C4-2B (cell line): Measurements from ENCODE around the gene TUBGCP6.

Experiments used
- H3K27ac ChIP-seq: fragments of 450-650 bp; 2 replicates; pipeline ENCODE4 v1.5.1; 2017
- ZFX ChIP-seq: fragments of 450-650 bp; IDR thresholded peaks from 2 replicates; pipeline ENCODE4 v1.6.1; 2017
- TF ChIP-seq, protein P1 (sequence below): fragments of 450-650 bp; conservative IDR thresholded peaks from 2 replicates; pipeline ENCODE4 v1.5.1; 2017; ENCODE audit warnings: mild to moderate bottlenecking

TUBGCP6 gene

DNA sequence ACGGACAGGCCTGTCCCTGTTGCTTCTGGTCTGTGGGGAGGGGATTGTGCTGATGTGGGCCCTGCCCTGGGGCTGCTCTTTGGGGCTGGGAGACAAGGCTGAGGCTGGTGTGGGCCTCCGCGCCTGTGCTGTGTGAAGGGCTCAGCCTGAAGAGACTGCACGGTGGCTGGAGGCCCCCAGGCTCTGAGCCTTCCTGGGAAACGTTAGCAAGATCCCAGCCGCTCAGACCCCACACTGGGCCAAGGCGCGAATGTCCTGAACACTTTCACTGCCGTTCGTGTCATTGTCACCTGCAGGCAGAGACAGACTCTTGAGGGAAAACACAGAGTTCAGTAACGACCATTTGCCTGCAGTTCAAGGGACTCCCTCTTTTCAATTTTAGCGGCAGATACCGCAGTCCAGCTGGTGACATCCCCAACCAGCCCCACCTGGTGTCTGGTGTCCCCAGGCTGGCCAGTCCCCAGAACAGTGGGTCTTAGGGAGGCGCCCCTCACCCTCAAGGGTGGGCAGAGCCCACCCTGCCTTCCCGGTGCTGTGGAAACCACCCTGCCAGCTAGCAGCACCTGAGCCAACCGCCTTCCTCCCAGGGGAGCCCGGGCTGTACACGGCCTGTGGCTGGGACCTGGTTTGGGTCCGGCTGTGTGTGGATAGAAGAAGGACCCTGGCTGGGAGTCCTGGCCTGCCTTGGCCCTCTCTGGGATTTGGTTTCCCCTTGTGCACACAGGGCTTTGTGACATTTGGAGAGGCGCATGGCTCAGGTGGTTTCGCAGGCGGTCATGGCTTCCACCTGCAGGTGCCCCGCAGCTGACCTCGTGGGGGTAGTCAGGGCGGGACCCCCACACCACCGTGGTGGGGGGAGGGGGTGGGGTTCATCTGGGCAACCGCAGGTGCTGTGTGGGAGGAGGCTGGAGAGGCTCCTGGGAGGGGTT is 68.6 kb downstream of the TUBGCP6 start:
- H3K27ac ChIP-seq, result no peak overlapping the region
- no peak for TF ChIP-seq ZFX
- TF ChIP-seq, protein P1, sequence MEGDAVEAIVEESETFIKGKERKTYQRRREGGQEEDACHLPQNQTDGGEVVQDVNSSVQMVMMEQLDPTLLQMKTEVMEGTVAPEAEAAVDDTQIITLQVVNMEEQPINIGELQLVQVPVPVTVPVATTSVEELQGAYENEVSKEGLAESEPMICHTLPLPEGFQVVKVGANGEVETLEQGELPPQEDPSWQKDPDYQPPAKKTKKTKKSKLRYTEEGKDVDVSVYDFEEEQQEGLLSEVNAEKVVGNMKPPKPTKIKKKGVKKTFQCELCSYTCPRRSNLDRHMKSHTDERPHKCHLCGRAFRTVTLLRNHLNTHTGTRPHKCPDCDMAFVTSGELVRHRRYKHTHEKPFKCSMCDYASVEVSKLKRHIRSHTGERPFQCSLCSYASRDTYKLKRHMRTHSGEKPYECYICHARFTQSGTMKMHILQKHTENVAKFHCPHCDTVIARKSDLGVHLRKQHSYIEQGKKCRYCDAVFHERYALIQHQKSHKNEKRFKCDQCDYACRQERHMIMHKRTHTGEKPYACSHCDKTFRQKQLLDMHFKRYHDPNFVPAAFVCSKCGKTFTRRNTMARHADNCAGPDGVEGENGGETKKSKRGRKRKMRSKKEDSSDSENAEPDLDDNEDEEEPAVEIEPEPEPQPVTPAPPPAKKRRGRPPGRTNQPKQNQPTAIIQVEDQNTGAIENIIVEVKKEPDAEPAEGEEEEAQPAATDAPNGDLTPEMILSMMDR, result no peak

DNA sequence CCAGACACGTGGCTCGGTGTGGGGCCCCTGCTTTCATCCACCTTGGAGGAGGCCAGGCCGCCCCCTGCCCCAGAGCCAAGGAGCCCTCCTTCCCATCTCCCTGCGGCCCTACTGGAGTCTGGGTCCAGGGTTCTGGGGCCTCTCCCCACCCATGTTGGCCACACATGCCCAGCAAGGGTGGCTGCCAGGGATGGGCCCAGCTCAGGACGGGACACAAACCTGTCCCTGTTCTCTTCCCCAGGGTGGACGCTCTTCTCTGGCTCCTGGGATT is 69.7 kb downstream of the TUBGCP6 start:
- no peak for TF ChIP-seq ZFX
- TF ChIP-seq, protein P1, result no peak

DNA sequence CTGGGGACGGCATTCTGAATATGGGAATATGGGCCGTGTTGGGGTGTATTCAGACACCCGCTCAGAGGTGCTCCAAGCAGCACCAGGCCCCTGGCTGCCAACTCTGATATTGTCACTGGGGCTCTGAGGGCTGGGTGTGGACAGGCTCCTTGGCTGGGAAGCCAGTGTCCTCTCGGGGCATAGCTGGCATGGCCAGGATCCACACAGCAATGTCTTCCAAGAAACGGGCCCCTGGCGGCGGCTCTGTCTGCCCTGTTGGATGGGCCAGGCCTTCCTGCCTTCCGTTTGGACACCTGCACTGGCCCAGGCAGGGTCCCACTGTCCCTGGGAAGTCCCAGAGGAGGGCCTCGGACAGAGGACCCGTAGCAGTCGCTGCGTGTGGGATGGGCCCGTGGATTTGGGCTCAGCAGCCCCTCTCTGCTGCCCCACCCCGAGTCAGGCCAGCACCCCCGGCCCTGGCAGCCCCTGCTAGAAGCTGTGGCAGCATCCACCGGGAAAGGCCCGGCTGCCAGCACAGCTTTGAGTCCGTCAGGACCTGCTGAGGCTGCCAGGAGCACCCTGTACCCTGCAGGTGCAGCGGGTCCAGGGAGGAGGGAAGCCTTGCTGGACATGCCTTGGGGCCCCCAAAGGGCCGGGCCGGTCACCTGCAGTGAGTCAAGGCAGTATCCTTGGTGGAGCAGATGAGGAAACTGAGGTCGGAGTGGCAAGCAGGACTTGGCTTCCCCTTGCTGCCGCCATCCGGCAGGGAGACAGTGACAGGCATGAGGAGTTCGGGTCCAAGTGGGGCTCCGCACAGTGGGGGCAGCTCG is 70.2 kb downstream of the TUBGCP6 start:
- no peak overlapping the region for H3K27ac ChIP-seq
- no peak for TF ChIP-seq ZFX
- TF ChIP-seq, protein P1, result no peak

More for the DNA sequence above, 69.7 kb downstream of the TUBGCP6 start:
- no peak overlapping the region for H3K27ac ChIP-seq

- no peak overlapping the region for H3K27ac ChIP-seq
- TF ChIP-seq, protein P1, result no peak
- no peak for TF ChIP-seq ZFX
These were observed 70.9 kb downstream of the TUBGCP6 start for GRCh38 chr22:50173983-50174355.

GRCh38 chr22:50173311-50173982 is 71.4 kb downstream of the TUBGCP6 start:
- no peak for TF ChIP-seq ZFX
- TF ChIP-seq, protein P1, result no peak
- H3K27ac ChIP-seq, result no peak overlapping the region

DNA sequence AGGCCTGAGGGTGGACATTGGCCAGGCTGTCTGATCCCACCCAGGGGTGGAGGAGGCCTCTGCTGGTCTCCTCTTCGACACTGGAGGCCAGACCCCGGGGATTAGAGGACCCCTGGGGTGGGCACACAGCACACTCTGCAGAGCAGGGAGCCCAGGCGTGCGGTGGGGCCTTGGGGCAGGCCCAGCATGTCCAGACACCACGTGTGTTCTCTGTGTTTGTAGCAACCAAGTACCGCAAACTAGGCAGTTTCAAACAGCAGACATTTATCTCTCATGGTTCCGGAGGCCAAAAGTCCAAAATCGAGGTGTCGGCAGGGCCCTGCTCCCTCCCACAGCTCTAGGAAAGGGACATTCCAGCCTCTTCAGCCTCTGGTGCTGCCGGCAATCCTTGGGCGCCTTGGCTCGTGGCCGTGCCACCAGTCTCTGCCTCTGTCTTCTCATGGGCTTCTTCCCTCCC is 72.8 kb downstream of the TUBGCP6 start:
- TF ChIP-seq, protein P1, result no peak
- no peak for TF ChIP-seq ZFX
- H3K27ac ChIP-seq, result no peak overlapping the region; the same call in 1 of the 2 replicates
